ENCODE results near the gene MFSD11. TPM values are rescaled to one million over a fixed set of nuclear protein-coding genes. Genes with fewer than 3 reads are reported as not detected.

Gene MFSD11
- total and polyA plus RNA-seq, 3 experiments from 2014 or later, result 22.3 to 28.4 (median 22.9) TPM

DNA sequence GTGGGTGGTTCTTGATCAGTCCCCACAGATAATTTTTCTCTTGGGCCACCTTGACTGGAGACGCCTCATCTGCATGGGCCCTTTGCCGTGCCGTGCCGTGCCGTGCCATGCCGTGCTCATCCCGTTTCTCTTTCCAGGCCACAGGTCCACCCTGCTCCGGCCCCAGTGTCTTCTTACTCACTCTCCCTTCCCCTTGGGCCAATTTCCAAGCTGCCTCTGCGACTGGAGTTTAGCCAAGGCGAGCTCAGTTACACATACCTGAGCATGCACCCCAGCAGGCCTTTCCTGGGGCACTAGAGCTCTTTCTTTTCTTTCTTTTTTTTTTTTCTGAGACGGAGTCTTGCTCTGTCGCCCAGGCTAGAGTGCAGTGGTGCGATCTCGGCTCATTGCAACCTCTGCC, 89.8 kb downstream of the MFSD11 start:
- Histone ChIP-seq H3K9me3 (ENCODE audit: low read length) (no peaks in the 10 kb centered on the region), H3K36me3 (ENCODE audit: insufficient read depth, low read length) (no peaks in the 10 kb centered on the region), H3K27ac (ENCODE audit: low read depth, low read length) (no peak overlapping the region), H3K27me3 (ENCODE audit: insufficient read depth, low read length, poor library complexity, severe bottlenecking) (no peaks in the 10 kb centered on the region), H3K4me3 (ENCODE audit: low read length) (no peak overlapping the region), H3K4me1 (ENCODE audit: insufficient read depth, low read length) (no peaks in the 10 kb centered on the region)
- no peak for DNase-seq
- Mint-ChIP-seq H3K4me1 (no peaks in the 10 kb centered on the region), H3K27ac (no peak overlapping the region), H3K36me3 (no peaks in the 10 kb centered on the region), H3K4me3 (no peak overlapping the region), H3K27me3 (peaks cover 4 to 7% of the 10 kb centered on the region in 2 donors), H3K9me3 (no peaks in the 10 kb centered on the region)
- CTCF ChIA-PET, result no interaction called here
- POLR2A ChIA-PET, result no interaction called here

Other genes with a start within 250 kb of the MFSD11 start
- gene RHBDF2, start 236.7 kb upstream of the MFSD11 start, total RNA-seq, result 10 to 100 TPM; 38.2 to 42.5 TPM
- 38.4 TPM for gene RHBDF2, start 236.7 kb upstream of the MFSD11 start, polyA plus RNA-seq
- not detected for gene CYGB, start 200.4 kb upstream of the MFSD11 start, total RNA-seq
- gene CYGB, start 200.4 kb upstream of the MFSD11 start, polyA plus RNA-seq, result 0.23 TPM
- gene PRCD, start 198.1 kb upstream of the MFSD11 start, total RNA-seq, result under 1 TPM; 0.38 to 0.53 TPM
- gene PRCD, start 198.1 kb upstream of the MFSD11 start, polyA plus RNA-seq, result 1.2 TPM
- 1 to 10 TPM in 1 of 2 experiments, under 1 TPM in 1; 0.83 to 1.0 TPM for gene ST6GALNAC2, start 152.3 kb upstream of the MFSD11 start, total RNA-seq
- 2.9 TPM for gene ST6GALNAC2, start 152.3 kb upstream of the MFSD11 start, polyA plus RNA-seq
- under 1 TPM in 1 of 2 experiments, not detected in 1; 0.46 TPM for gene ST6GALNAC1, start 94.4 kb upstream of the MFSD11 start, total RNA-seq
- gene ST6GALNAC1, start 94.4 kb upstream of the MFSD11 start, polyA plus RNA-seq, result 0.28 TPM
- 10 to 100 TPM; 27.1 to 29.1 TPM for gene MXRA7, start 27.2 kb upstream of the MFSD11 start, total RNA-seq
- 30.6 TPM for gene MXRA7, start 27.2 kb upstream of the MFSD11 start, polyA plus RNA-seq
- gene JMJD6, start 11.5 kb upstream of the MFSD11 start, total RNA-seq, result 10 to 100 TPM; 62.7 to 66.8 TPM
- 37.1 TPM for gene JMJD6, start 11.5 kb upstream of the MFSD11 start, polyA plus RNA-seq
- gene METTL23, start 11.3 kb upstream of the MFSD11 start, total RNA-seq, result 10 to 100 TPM; 43.6 to 44.6 TPM
- gene METTL23, start 11.3 kb upstream of the MFSD11 start, polyA plus RNA-seq, result 152 TPM
- gene SRSF2, start 788 bp upstream of the MFSD11 start, total RNA-seq, result 100 to 1,000 TPM; 626 to 630 TPM
- 111 TPM for gene SRSF2, start 788 bp upstream of the MFSD11 start, polyA plus RNA-seq
- under 1 TPM; 0.40 to 0.46 TPM for gene MGAT5B, start 130.3 kb downstream of the MFSD11 start, total RNA-seq
- 0.17 TPM for gene MGAT5B, start 130.3 kb downstream of the MFSD11 start, polyA plus RNA-seq

All from CD8-positive, alpha-beta memory T cell (primary cell).